Measurements from ENCODE around the gene EYA2.

DNA sequence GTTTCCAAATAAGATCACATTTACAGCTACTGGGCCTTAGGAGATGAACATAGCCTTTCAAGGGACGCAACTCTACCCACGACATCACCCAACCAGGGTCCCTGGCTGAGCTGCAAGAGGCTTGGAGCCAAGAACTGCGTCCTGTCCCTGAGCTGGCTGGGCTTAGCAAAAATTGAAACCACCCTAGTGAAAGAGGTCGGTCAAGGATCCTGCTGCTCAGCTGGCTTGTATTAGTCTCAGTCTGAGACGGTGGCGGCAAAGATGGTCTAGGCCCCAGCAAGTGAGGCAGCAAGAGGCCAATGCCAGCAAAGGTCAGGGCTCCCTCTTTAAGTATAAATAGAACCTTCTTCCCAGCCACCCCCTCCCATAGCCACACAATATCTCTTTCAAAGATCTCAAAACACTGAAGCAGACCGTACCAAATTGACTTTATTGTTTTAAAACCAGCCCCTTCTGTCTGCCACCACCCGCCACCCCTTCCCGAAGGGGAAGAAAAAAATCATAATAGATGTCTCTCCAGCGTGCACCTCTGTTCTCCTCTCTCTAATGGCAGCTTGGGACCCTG lies 140.5 kb downstream of the EYA2 start:
- TF ChIP-seq, protein P1, sequence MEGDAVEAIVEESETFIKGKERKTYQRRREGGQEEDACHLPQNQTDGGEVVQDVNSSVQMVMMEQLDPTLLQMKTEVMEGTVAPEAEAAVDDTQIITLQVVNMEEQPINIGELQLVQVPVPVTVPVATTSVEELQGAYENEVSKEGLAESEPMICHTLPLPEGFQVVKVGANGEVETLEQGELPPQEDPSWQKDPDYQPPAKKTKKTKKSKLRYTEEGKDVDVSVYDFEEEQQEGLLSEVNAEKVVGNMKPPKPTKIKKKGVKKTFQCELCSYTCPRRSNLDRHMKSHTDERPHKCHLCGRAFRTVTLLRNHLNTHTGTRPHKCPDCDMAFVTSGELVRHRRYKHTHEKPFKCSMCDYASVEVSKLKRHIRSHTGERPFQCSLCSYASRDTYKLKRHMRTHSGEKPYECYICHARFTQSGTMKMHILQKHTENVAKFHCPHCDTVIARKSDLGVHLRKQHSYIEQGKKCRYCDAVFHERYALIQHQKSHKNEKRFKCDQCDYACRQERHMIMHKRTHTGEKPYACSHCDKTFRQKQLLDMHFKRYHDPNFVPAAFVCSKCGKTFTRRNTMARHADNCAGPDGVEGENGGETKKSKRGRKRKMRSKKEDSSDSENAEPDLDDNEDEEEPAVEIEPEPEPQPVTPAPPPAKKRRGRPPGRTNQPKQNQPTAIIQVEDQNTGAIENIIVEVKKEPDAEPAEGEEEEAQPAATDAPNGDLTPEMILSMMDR (IDR thresholded peaks at IDR 0.05): no peak
- TF ChIP-seq POLR2AphosphoS5 (IDR thresholded peaks at IDR 0.05): no peak
- no peak for TF ChIP-seq POLR2A (IDR thresholded peaks at IDR 0.05)

All from prostate gland (tissue), 2 donors.